HEK293T (cell line): ENCODE measurements around the gene OOSP4A.

Source experiments
- CTCF ChIA-PET: fragments of 350-600 bp; formaldehyde crosslinking; extraction: SDS; loops from one replicate; lab custom pipeline; 2021; ENCODE audit warnings: antibody characterized with exemption, inconsistent platforms; lab: Yijun Ruan, JAX
- POLR2A ChIA-PET: fragments of 350-600 bp; formaldehyde crosslinking; extraction: SDS; loops from one replicate; lab custom pipeline; 2020; ENCODE audit warnings: antibody characterized with exemption, inconsistent platforms; lab: Yijun Ruan, JAX
- DNase-seq: peaks from one replicate; pipeline ENCODE4 v3.0.0; 2012; ENCODE audit warnings: mixed read lengths; ENCODE audit errors: extremely low spot score
- ARNT ChIP-seq: fragments of 450-650 bp; IDR thresholded peaks from 2 replicates; pipeline ENCODE4 v1.6.1; 2017; ENCODE audit warnings: mild to moderate bottlenecking
- BHLHE40 ChIP-seq: fragments of 450-650 bp; IDR thresholded peaks from 2 replicates; pipeline ENCODE4 v1.6.1; 2016; ENCODE audit warnings: mild to moderate bottlenecking, moderate library complexity, borderline replicate concordance
- CTBP1 ChIP-seq: fragments of 450-650 bp; IDR thresholded peaks from 2 replicates; pipeline ENCODE4 v1.6.1; 2016; ENCODE audit warnings: borderline replicate concordance
- ELF4 ChIP-seq: fragments of 450-650 bp; IDR thresholded peaks from 2 replicates; pipeline ENCODE4 v1.6.1; 2017; ENCODE audit warnings: antibody characterized with exemption
- FOXA1 ChIP-seq: fragments of 450-650 bp; IDR thresholded peaks from 2 replicates; pipeline ENCODE4 v1.6.1; 2016; ENCODE audit warnings: mild to moderate bottlenecking
- FOXK2 ChIP-seq: fragments of 450-650 bp; IDR thresholded peaks from 2 replicates; pipeline ENCODE4 v1.6.1; 2016; ENCODE audit warnings: mild to moderate bottlenecking
- FOXM1 ChIP-seq: fragments of 450-650 bp; IDR thresholded peaks from 2 replicates; pipeline ENCODE4 v1.6.1; 2017; ENCODE audit warnings: mild to moderate bottlenecking, borderline replicate concordance
- HDGF ChIP-seq: fragments of 450-650 bp; IDR thresholded peaks from 2 replicates; pipeline ENCODE4 v1.6.1; 2017; ENCODE audit warnings: antibody characterized with exemption, borderline replicate concordance
- L3MBTL2 ChIP-seq: fragments of 450-650 bp; conservative IDR thresholded peaks from 2 replicates; pipeline ENCODE4 v1.6.1; 2016; ENCODE audit warnings: mild to moderate bottlenecking
- LEF1 ChIP-seq: fragments of 450-650 bp; IDR thresholded peaks from 2 replicates; pipeline ENCODE4 v1.6.1; 2017; ENCODE audit warnings: mild to moderate bottlenecking, borderline replicate concordance
- NFRKB ChIP-seq: fragments of 450-650 bp; IDR thresholded peaks from 2 replicates; pipeline ENCODE4 v1.6.1; 2016; ENCODE audit warnings: mild to moderate bottlenecking, moderate library complexity
- SP1 ChIP-seq: fragments of 450-650 bp; IDR thresholded peaks from 2 replicates; pipeline ENCODE4 v1.6.1; 2017
- SUZ12 ChIP-seq: fragments of 450-650 bp; IDR thresholded peaks from 2 replicates; pipeline ENCODE4 v1.6.1; 2016; ENCODE audit warnings: mild to moderate bottlenecking
- TARDBP ChIP-seq: fragments of 450-650 bp; IDR thresholded peaks from 2 replicates; pipeline ENCODE4 v1.6.1; 2016
- ZNF384 ChIP-seq: fragments of 450-650 bp; IDR thresholded peaks from 2 replicates; pipeline ENCODE4 v1.6.1; 2016
- TF ChIP-seq, protein P1 (sequence below): fragments of 450-650 bp; IDR thresholded peaks from 2 replicates; pipeline ENCODE4 v1.6.1; 2016

The OOSP4A gene

GRCh38 chr11:59939482-59939881 lies 24.4 kb upstream of the OOSP4A start:
- CTCF ChIA-PET = no interaction called here
- POLR2A ChIA-PET = no interaction called here
- no peak for TF ChIP-seq HDGF
- no peak for DNase-seq

- no peak for DNase-seq
- ChIA-PET CTCF (no interaction called here), POLR2A (no interaction called here)
- TF ChIP-seq SP1 (no peak), ELF4 (no peak), CTBP1 (no peak), BHLHE40 (no peak)
Observed at GRCh38 chr11:59941091-59941490, 22.7 kb upstream of the OOSP4A start.

DNA sequence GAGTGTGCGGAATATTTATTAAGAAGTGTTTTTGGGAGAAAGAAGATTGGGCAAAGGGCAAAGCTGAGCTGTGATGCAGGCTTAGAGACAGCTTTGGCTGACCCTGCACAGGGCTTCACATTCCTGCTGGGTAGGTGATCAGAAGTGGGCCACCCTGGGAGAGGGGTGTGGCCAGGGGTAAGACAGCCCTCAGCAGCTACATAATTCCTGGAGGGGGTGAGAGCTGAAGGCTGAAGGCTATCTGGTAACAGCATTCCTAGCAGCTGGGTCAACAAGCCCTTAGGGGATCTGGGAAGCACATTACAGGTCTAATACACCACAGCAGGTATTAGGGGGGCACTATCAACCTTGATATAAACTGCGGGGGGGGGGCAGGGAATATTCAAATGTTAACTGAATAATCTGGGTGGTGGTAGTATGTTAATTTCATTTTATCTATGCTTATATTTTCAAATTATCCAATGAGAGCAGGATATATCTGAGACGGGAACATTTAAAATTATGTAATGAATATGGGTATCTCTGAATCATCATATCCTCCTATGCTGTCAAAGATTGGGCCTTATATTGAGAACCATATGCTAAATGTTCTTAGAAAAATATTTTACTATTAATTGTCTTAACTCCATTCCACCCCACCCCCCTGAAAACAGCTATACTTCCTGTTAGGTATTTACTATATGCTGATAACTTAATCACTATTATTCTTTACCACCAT lies 19.7 kb upstream of the OOSP4A start:
- ChIA-PET CTCF (no interaction called here), POLR2A (no interaction called here)
- no peak for DNase-seq
- no peak for TF ChIP-seq NFRKB
- no peak for TF ChIP-seq FOXA1
- no peak for TF ChIP-seq SP1
- no peak for TF ChIP-seq ZNF384
- no peak for TF ChIP-seq BHLHE40
- TF ChIP-seq ELF4 = no peak
- no peak for TF ChIP-seq LEF1
- TF ChIP-seq L3MBTL2 = no peak
- TF ChIP-seq, protein P1, sequence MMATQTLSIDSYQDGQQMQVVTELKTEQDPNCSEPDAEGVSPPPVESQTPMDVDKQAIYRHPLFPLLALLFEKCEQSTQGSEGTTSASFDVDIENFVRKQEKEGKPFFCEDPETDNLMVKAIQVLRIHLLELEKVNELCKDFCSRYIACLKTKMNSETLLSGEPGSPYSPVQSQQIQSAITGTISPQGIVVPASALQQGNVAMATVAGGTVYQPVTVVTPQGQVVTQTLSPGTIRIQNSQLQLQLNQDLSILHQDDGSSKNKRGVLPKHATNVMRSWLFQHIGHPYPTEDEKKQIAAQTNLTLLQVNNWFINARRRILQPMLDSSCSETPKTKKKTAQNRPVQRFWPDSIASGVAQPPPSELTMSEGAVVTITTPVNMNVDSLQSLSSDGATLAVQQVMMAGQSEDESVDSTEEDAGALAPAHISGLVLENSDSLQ = no peak
- no peak for TF ChIP-seq ARNT
- no peak for TF ChIP-seq CTBP1

- POLR2A ChIA-PET = no interaction called here
- CTCF ChIA-PET = no interaction called here
- DNase-seq = no peak
- TF ChIP-seq HDGF = no peak
- no peak for TF ChIP-seq CTBP1
- TF ChIP-seq SUZ12 = no peak
- TF ChIP-seq FOXK2 = no peak
- TF ChIP-seq, protein P1 = no peak
- TF ChIP-seq ARNT = no peak
- TF ChIP-seq FOXA1 = no peak
- no peak for TF ChIP-seq FOXM1
- no peak for TF ChIP-seq ZNF384
- no peak for TF ChIP-seq BHLHE40
- no peak for TF ChIP-seq L3MBTL2
- no peak for TF ChIP-seq SP1
- TF ChIP-seq LEF1 = no peak
- TF ChIP-seq TARDBP = no peak
- TF ChIP-seq NFRKB = no peak
- TF ChIP-seq ELF4 = no peak
Observed at GRCh38 chr11:59944720-59945119, 19.1 kb upstream of the OOSP4A start.

- TF ChIP-seq ZNF384 (no peak), LEF1 (no peak), BHLHE40 (no peak), TARDBP (no peak), NFRKB (no peak), SUZ12 (no peak)
- TF ChIP-seq, protein P1 = no peak
- no peak for DNase-seq
- ChIA-PET POLR2A (no interaction called here), CTCF (interaction anchor here (0.8 kb wide), 1 partner anchor 51 kb away, joined by 5 read pairs; no protein-coding TSS in a partner anchor)
Observed at GRCh38 chr11:59953463-59954218, 10.2 kb upstream of the OOSP4A start.

DNA sequence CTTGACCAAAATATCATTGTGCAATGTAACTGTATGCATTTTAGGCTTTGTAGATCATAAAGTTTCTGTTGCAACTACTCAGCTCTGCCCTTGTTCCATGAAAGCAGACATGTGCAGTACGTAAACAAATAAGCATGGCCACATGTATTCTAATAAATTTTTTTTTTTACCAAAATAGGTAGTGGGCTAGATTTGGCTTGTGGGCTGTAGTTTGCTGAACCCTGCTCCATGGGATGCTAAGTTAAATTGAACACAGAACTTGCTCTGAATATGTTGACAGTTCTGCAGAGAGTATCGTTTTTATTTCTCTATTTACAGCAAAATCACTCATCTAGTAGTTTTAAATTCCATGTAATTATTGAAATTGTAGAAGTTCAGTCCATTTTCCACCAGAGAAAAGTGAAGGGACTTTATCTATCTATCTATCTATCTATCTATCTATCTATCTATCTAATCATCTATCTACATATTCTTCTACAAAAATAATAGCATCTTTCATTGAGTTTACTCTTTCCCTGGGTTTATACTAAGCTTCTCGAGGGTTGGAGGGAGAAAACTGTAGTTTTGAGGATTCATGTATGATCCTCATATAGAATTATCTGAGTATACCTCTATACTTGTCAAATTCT lies 9.5 kb upstream of the OOSP4A start:
- ChIA-PET POLR2A (no interaction called here), CTCF (interaction anchor here (0.8 kb wide), 1 partner anchor 51 kb away, joined by 5 read pairs; no protein-coding TSS in a partner anchor)
- DNase-seq = no peak
- TF ChIP-seq NFRKB = no peak
- no peak for TF ChIP-seq ZNF384
- no peak for TF ChIP-seq SUZ12

DNA sequence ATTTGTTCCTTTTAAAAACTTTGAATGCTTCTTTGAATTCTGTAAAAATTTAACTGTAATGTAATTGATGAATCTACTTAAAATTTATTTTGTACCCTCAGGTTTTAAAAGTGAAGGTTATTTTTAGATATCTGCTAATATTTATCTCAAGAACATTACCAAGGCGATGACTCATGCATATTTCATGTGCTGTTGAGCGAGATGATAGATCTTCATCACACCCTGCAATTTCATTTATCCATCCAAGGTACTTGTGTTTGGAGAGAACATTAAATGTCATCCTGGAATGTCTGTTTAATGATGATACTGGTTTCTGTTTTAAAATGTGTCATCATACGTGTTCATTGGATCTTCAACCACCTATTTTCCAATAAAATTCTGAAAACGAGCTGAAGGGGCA lies 6.7 kb upstream of the OOSP4A start:
- ChIA-PET CTCF (no interaction called here), POLR2A (no interaction called here)
- no peak for DNase-seq
- TF ChIP-seq SUZ12 (no peak), HDGF (no peak), NFRKB (no peak), CTBP1 (no peak), FOXK2 (no peak), BHLHE40 (no peak), ELF4 (no peak), LEF1 (no peak), ARNT (no peak), FOXA1 (no peak), TARDBP (no peak), FOXM1 (no peak), L3MBTL2 (no peak), SP1 (no peak), ZNF384 (no peak)
- TF ChIP-seq, protein P1 = no peak
